Fibroblast of lung (primary cell): ENCODE measurements around the gene GRIK1. TPM values are rescaled to one million over a fixed set of nuclear protein-coding genes. Genes with fewer than 3 reads are reported as not detected.

Experiments used
- DNase-seq, 2 donors: peaks; one replicate each; pipeline versions ENCODE4 v3.0.0 to v3.0.0-alpha.2; 2010; ENCODE audit warnings: low read depth in 2 of 2
- H2AFZ ChIP-seq: 2 replicates; pipeline ENCODE4 v1.5.1; 2012; ENCODE audit warnings: low read length, control low read depth, inconsistent platforms
- H3K27ac ChIP-seq: 2 replicates; pipeline ENCODE4 v1.5.1; 2011; ENCODE audit warnings: low read length, control low read depth; ENCODE audit not compliant: insufficient read depth
- H3K27me3 ChIP-seq: 2 replicates; pipeline ENCODE4 v1.5.1; 2011; ENCODE audit warnings: mild to moderate bottlenecking, low read length; ENCODE audit not compliant: control insufficient read depth, insufficient read depth
- H3K36me3 ChIP-seq: 2 replicates; pipeline ENCODE4 v1.5.1; 2011; ENCODE audit warnings: low read length; ENCODE audit not compliant: control insufficient read depth, insufficient read depth
- H3K4me1 ChIP-seq: 2 replicates; pipeline ENCODE4 v1.5.1; 2011; ENCODE audit warnings: low read length; ENCODE audit not compliant: control insufficient read depth, insufficient read depth; ENCODE audit errors: extremely low read depth
- H3K4me2 ChIP-seq: 2 replicates; pipeline ENCODE4 v1.5.1; 2011; ENCODE audit warnings: low read length, control low read depth; ENCODE audit not compliant: insufficient read depth; ENCODE audit errors: extremely low read depth
- H3K4me3 ChIP-seq, 4 experiments: fragments of 200-600 bp in 1 of 4; sonication (generic) in 1 of 4; replicated peaks in 1 of 4; 2 replicates each; pipeline ENCODE4 v1.5.1; 2011 to 2016; ENCODE audit warnings: low read length in 4 of 4, low read depth in 3 of 4, mild to moderate bottlenecking in 3 of 4, control low read depth in 2 of 4, inconsistent platforms in 1 of 4, mixed read lengths in 1 of 4; ENCODE audit not compliant: insufficient read depth in 1 of 4; ENCODE audit errors: control extremely low read depth in 1 of 4
- H3K79me2 ChIP-seq: 2 replicates; pipeline ENCODE4 v1.5.1; 2012; ENCODE audit warnings: mild to moderate bottlenecking, low read length, inconsistent platforms; ENCODE audit not compliant: control insufficient read depth, insufficient read depth
- H3K9ac ChIP-seq: 2 replicates; pipeline ENCODE4 v1.5.1; 2011; ENCODE audit warnings: mild to moderate bottlenecking, low read length, control low read depth; ENCODE audit not compliant: insufficient read depth
- H3K9me3 ChIP-seq: 2 replicates; pipeline ENCODE4 v1.5.1; 2012; ENCODE audit warnings: low read depth, low read length; ENCODE audit not compliant: control insufficient read depth, insufficient read depth
- H4K20me1 ChIP-seq: 2 replicates; pipeline ENCODE4 v1.5.1; 2011; ENCODE audit warnings: low read length; ENCODE audit not compliant: control insufficient read depth, insufficient read depth; ENCODE audit errors: extremely low read depth
- EZH2 ChIP-seq: IDR thresholded peaks from 2 replicates; pipeline ENCODE4 v1.5.1; 2012; ENCODE audit warnings: low read length, control low read depth, mild to moderate bottlenecking; ENCODE audit errors: missing control alignments
- polyA plus RNA-seq, 2 donors: library from polyadenylated mRNA; depleted of rRNA in 1 of 2; stranded (reverse) in 1 of 2; unstranded in 1 of 2; fragments of >200 nt; gene quantifications; 2 replicates each; pipeline ENCODE4 v1.2.1, GENCODE V29; 2011 to 2012; ENCODE audit warnings: missing spikeins in 1 of 2
- total RNA-seq: library from RNA; depleted of rRNA; stranded (reverse); fragments of >200 nt; gene quantifications from 2 replicates; pipeline ENCODE4 v1.2.1, GENCODE V29; 2014
- TF ChIP-seq, protein P1 (sequence below), 2 donors: IDR thresholded peaks in 1 of 2; conservative IDR thresholded peaks in 1 of 2; 1 replicate in 1 of 2; 2 replicates in 1 of 2; pipeline ENCODE4 v1.5.1; 2011 to 2012; ENCODE audit warnings: low read length in 2 of 2, control low read depth in 1 of 2, inconsistent platforms in 1 of 2, low read depth in 1 of 2, mild to moderate bottlenecking in 1 of 2

Gene GRIK1
- total and polyA plus RNA-seq, 2 donors (not counting 1 experiment from before 2014, with no cell fraction given), result not detected

DNA sequence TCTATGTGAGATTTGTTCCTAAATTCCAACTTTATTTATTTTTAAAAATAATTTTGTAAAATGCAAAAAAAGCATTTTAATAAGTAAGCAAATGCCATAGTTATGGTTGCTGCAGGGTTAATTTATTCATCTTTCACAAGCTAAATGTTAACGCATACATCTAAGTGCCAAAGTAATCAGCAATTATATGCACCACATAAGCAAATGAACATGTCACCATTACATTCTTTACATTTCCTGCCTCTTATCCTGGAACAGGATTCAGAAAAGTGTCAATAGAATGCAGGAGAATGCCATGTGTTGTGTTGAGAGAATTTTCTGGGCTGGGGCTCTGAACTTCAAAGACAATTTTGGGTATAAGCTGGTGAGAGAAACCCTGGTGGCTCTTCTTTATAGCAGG is 136.6 kb downstream of the GRIK1 start:
- Histone ChIP-seq H2AFZ (no peak overlapping the region), H3K27me3 (no peaks in the 10 kb centered on the region), H4K20me1 (no peaks in the 10 kb centered on the region), H3K79me2 (no peaks in the 10 kb centered on the region), H3K36me3 (no peaks in the 10 kb centered on the region), H3K4me3 (no peak overlapping the region), H3K27ac (no peak overlapping the region), H3K4me2 (no peak overlapping the region), H3K9me3 (no peaks in the 10 kb centered on the region), H3K4me1 (no peaks in the 10 kb centered on the region), H3K9ac (no peak overlapping the region)
- DNase-seq, result no peak
- TF ChIP-seq, protein P1, sequence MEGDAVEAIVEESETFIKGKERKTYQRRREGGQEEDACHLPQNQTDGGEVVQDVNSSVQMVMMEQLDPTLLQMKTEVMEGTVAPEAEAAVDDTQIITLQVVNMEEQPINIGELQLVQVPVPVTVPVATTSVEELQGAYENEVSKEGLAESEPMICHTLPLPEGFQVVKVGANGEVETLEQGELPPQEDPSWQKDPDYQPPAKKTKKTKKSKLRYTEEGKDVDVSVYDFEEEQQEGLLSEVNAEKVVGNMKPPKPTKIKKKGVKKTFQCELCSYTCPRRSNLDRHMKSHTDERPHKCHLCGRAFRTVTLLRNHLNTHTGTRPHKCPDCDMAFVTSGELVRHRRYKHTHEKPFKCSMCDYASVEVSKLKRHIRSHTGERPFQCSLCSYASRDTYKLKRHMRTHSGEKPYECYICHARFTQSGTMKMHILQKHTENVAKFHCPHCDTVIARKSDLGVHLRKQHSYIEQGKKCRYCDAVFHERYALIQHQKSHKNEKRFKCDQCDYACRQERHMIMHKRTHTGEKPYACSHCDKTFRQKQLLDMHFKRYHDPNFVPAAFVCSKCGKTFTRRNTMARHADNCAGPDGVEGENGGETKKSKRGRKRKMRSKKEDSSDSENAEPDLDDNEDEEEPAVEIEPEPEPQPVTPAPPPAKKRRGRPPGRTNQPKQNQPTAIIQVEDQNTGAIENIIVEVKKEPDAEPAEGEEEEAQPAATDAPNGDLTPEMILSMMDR (conservative IDR thresholded peaks at IDR 0.05 in 1 of 2, IDR thresholded peaks at IDR 0.05 in 1 of 2; ENCODE audit: low read depth in 1 of 2, low read length in 2 of 2), result no peak
- TF ChIP-seq EZH2, result no peak

DNA sequence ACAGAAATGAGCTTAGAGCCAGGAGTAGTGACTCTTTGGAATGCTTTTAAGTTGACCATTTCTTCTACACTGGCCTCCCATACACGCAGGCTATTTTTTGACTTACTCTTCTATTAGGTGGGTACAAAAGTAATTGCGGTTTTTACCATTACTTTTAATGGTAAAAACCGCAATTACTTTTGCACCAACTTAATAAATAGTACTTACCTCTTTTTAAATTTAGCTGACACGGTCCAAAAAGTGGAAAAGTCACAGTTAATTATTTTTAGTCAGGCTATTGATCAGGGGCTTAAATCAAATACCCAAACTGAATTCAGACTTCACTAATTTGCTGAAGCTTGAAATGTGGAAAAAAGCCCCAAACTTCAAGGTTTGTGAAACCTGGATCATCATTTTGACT is 138.7 kb downstream of the GRIK1 start:
- TF ChIP-seq EZH2, result no peak
- TF ChIP-seq, protein P1 (conservative IDR thresholded peaks at IDR 0.05 in 1 of 2, IDR thresholded peaks at IDR 0.05 in 1 of 2; ENCODE audit: low read depth in 1 of 2, low read length in 2 of 2), result no peak
- Histone ChIP-seq H3K79me2 (no peaks in the 10 kb centered on the region), H3K36me3 (no peaks in the 10 kb centered on the region), H3K9ac (no peak overlapping the region), H3K4me2 (no peak overlapping the region), H3K9me3 (no peaks in the 10 kb centered on the region), H3K27ac (no peak overlapping the region), H3K4me3 (no peak overlapping the region), H3K4me1 (no peaks in the 10 kb centered on the region), H2AFZ (no peak overlapping the region), H3K27me3 (no peaks in the 10 kb centered on the region), H4K20me1 (no peaks in the 10 kb centered on the region)
- DNase-seq, result no peak

DNA sequence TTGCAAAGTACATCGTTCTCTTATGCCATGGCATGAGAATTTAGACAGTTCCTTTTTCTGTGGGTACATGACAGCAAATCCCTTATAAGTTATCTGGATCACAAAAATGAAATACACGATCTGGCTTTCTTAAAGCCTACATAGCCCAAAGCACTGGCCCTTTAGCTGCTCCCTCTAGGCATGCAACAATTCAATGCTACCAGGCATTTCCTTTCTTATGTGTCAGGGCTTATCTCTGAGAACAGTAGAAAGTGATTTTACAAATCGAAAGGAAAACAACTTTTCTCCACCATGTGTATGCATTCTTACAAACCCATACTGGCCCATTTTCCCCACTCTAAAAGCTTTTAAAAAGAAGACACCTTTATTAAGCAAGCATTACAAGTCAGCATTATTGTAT is 139.7 kb downstream of the GRIK1 start:
- DNase-seq, result no peak
- no peak overlapping the region for H2AFZ ChIP-seq
- H3K4me3 ChIP-seq, result no peak overlapping the region
- H3K27me3 ChIP-seq, result no peaks in the 10 kb centered on the region
- no peaks in the 10 kb centered on the region for H3K36me3 ChIP-seq
- no peaks in the 10 kb centered on the region for H3K9me3 ChIP-seq
- TF ChIP-seq, protein P1 (conservative IDR thresholded peaks at IDR 0.05 in 1 of 2, IDR thresholded peaks at IDR 0.05 in 1 of 2; ENCODE audit: low read depth in 1 of 2, low read length in 2 of 2), result no peak
- TF ChIP-seq EZH2, result no peak
- H3K27ac ChIP-seq, result no peak overlapping the region
- H3K4me1 ChIP-seq, result no peaks in the 10 kb centered on the region
- no peak overlapping the region for H3K9ac ChIP-seq
- no peaks in the 10 kb centered on the region for H4K20me1 ChIP-seq
- no peak overlapping the region for H3K4me2 ChIP-seq
- no peaks in the 10 kb centered on the region for H3K79me2 ChIP-seq
